Amniotic stem cell (primary cell): Measurements from ENCODE around the gene TNFRSF13B.
"Not testable (repeated sequence)": the region's sequence is repeated elsewhere in the genome, so short reads cannot be mapped to it uniquely, and the experiment has no call there.

Source experiments
- DNase-seq: peaks from one replicate; lab custom pipeline; 2025; lab: John Stamatoyannopoulos, UW

TNFRSF13B gene

GRCh38 chr17:16925461-16926060 is 46.4 kb downstream of the TNFRSF13B start:
- DNase-seq, result no peak

- no peak for DNase-seq
Observed at GRCh38 chr17:16924696-16925440, 47.0 kb downstream of the TNFRSF13B start.

- no peak for DNase-seq
Observed at GRCh38 chr17:16923904-16924695, 47.8 kb downstream of the TNFRSF13B start.

GRCh38 chr17:16923097-16923903 is 48.6 kb downstream of the TNFRSF13B start:
- DNase-seq, result no peak

GRCh38 chr17:16922386-16923096 is 49.4 kb downstream of the TNFRSF13B start:
- no peak for DNase-seq

GRCh38 chr17:16921451-16921850 is 50.5 kb downstream of the TNFRSF13B start:
- not testable (repeated sequence) for DNase-seq

GRCh38 chr17:16920628-16921020 is 51.3 kb downstream of the TNFRSF13B start:
- DNase-seq, result no peak

GRCh38 chr17:16919663-16920627 is 52.0 kb downstream of the TNFRSF13B start:
- no peak for DNase-seq

GRCh38 chr17:16918443-16918842 is 53.5 kb downstream of the TNFRSF13B start:
- no peak for DNase-seq

- no peak for DNase-seq
Observed at GRCh38 chr17:16917671-16918394, 54.1 kb downstream of the TNFRSF13B start.

- no peak for DNase-seq
Observed at GRCh38 chr17:16916557-16916920, 55.4 kb downstream of the TNFRSF13B start.

GRCh38 chr17:16915752-16916556 is 56.0 kb downstream of the TNFRSF13B start:
- no peak for DNase-seq

GRCh38 chr17:16913463-16913862 is 58.5 kb downstream of the TNFRSF13B start:
- no peak for DNase-seq

- no peak for DNase-seq
Observed at GRCh38 chr17:16912021-16912962, 59.6 kb downstream of the TNFRSF13B start.

- no peak for DNase-seq
Observed at GRCh38 chr17:16911141-16911937, 60.6 kb downstream of the TNFRSF13B start.

- DNase-seq, result no peak
Observed at GRCh38 chr17:16910341-16910740, 61.6 kb downstream of the TNFRSF13B start.
